Fibroblast of mammary gland (primary cell): ENCODE results near the gene RREB1.

Source experiments
- DNase-seq: peaks from one replicate; pipeline ENCODE4 v3.0.0-alpha.2; 2010; ENCODE audit warnings: low read depth
- H3K4me3 ChIP-seq: 2 replicates; pipeline ENCODE4 v1.5.1; 2011; ENCODE audit warnings: low read depth, mild to moderate bottlenecking, low read length, moderate library complexity; ENCODE audit not compliant: control insufficient read depth
- CTCF ChIP-seq: conservative IDR thresholded peaks from 2 replicates; pipeline ENCODE4 v1.5.1; 2011; ENCODE audit warnings: low read depth, low read length, inconsistent platforms; ENCODE audit not compliant: control insufficient read depth, insufficient read depth

Gene RREB1

DNA sequence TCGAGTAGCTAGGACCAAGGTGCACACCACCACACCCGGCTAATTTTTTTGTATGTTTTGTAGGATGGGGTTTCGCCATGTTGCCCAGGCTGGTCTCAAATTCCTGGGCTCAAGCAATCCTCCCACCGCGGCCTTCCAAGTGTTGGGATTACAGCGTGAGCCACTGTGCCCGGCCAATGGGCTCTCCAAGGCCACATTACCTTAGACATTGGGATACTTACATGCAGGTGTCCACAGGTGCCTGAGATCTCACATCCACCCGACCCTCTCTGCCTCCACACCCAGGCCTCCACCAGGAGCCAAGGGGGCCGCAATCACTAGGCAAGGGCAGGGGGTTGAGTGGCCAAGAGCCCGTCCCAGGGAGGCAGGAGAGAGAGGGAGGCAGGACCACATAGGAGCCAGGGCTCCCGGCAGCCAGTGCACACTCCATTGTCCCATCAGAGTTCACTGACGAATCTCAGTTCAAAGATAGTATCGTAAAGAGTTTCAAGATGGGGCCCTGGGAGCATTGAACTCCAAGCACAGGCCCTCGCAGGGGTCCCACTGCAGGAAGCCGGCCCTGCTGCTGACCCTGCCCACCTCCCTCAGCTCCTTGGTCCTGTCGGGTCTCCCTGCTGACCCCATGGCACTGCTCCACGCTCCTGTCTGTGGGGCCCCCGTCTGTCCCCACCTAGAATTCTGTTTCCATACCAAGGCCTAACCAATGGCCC is 149.9 kb downstream of the RREB1 start:
- DNase-seq, result no peak
- no peak for TF ChIP-seq CTCF
- no peak overlapping the region for H3K4me3 ChIP-seq

- no peak for TF ChIP-seq CTCF
- no peak for DNase-seq
- no peak overlapping the region for H3K4me3 ChIP-seq
Observed at GRCh38 chr6:7258231-7258763, 150.5 kb downstream of the RREB1 start.

- peak overlapping the region; percentile 63 for H3K4me3 ChIP-seq
- TF ChIP-seq CTCF, result no peak
Observed at GRCh38 chr6:7260291-7261031, 152.7 kb downstream of the RREB1 start.

DNA sequence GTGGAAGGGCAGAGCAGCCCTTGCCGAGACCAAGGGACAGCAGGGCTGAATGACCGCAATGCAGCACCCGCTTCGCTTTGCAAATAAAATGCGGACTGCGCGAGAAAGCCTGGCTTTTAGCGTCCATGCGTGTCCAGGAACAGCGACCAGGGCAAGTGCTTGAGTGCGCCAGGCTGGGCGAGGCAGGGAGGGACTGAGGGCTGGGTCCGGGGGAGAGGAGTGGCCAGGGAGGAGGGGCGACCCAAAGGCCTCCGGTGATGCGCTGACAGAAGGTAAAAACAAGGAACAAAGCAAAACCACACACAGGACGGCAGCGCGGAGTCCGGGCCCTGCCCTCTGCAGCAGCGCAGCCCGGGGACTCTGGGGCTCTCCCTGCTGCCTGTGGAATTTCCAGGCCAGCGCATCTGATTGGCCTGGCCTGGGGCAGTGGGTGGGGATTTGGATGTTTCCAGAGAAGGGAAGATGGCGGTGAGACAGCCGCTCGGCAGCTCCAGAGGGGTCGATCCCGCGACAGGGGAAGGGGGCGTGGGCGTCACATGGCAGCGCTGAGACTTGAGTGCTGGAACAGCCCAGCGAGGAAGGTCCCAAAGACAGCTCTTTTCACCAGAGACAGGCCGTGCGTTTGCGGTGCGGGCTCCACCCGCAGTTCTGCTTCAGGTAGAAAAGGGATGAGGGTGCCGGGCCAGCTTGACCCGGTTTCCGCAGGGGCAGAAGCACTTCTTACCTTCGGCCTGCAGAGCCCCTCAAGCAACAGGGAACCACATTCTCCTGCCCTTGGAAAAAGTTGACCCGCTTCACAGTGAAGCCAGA is 153.5 kb downstream of the RREB1 start:
- TF ChIP-seq CTCF, result no peak
- H3K4me3 ChIP-seq, result peak overlapping the region; percentile 63
- peak; percentile 79 for DNase-seq

More at GRCh38 chr6:7260291-7261031, 152.7 kb downstream of the RREB1 start:
- no peak for DNase-seq

DNA sequence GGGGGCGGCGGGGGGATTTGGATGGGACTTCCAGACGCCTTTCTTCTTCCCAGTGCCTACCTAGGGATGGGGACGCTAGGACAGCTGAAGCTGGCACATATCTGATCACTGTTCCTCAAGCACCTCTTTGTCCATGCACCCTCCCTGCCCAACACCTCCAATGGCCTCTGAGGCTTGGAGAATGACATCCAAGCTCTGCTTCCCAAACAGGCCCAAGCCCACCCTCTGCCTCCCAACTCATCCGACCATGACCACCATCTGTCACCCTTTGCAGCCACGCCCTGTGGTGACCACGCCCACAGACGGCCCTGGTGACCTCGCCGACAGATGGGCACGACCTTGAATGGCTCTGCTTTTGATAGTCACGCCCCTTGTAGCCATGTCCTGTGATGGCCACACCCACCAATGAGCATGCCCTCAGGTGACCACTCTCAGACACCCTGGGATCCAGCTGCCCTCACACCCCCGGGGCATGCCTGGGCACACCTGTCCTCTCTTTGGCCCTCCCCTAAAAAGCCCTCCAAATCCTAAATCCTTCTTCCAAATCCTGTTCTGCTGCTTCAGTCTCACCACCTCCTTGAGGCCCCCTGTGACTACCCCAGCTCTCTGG is 154.2 kb downstream of the RREB1 start:
- no peak for TF ChIP-seq CTCF
- no peak for DNase-seq

More for the DNA sequence above, 154.2 kb downstream of the RREB1 start:
- H3K4me3 ChIP-seq, result peak overlapping the region; percentile 63
